Natural killer cell (primary cell): ENCODE measurements around the gene NFATC4. TPM values are rescaled to one million over a fixed set of nuclear protein-coding genes. Genes with fewer than 3 reads are reported as not detected.

Experiments used
- ATAC-seq, 3 donors: fragments of 150-1000 bp in 2 of 3; fragments of 200-7000 bp in 1 of 3; cut with Tn5 transposase; 1 replicate in 1 of 3; 2 replicates in 2 of 3; pipeline ENCODE4 v1.10.0; 2021; ENCODE audit warnings: mild to moderate bottlenecking in 2 of 3, moderate library complexity in 2 of 3
- DNase-seq, 2 donors: peaks; one replicate each; pipeline versions ENCODE4 v3.0.0 to v3.0.0-alpha.2; 2013 to 2021; ENCODE audit warnings: mixed read lengths in 1 of 2
- H3K27ac ChIP-seq: one replicate; pipeline ENCODE4 v1.5.1; 2013; ENCODE audit warnings: mild to moderate bottlenecking, low read length
- H3K27me3 ChIP-seq: one replicate; pipeline ENCODE4 v1.6.1; 2013; ENCODE audit warnings: low read length; ENCODE audit not compliant: control insufficient read depth, insufficient read depth
- H3K36me3 ChIP-seq: one replicate; pipeline ENCODE4 v1.6.1; 2013; ENCODE audit warnings: low read length; ENCODE audit not compliant: control insufficient read depth, insufficient read depth
- H3K4me1 ChIP-seq: one replicate; pipeline ENCODE4 v1.6.1; 2013; ENCODE audit warnings: low read length; ENCODE audit not compliant: control insufficient read depth, insufficient read depth
- H3K4me3 ChIP-seq: one replicate; pipeline ENCODE4 v1.5.1; 2013; ENCODE audit warnings: low read length
- H3K9me3 ChIP-seq: one replicate; pipeline ENCODE4 v1.6.1; 2013; ENCODE audit warnings: low read length; ENCODE audit not compliant: control insufficient read depth, insufficient read depth
- H3K27ac Mint-ChIP-seq, 2 donors: one replicate each; pipeline ENCODE4 v1.8.0; 2022; ENCODE audit warnings: mild to moderate bottlenecking in 2 of 2, mixed read lengths in 2 of 2, moderate library complexity in 1 of 2
- H3K27me3 Mint-ChIP-seq, 2 donors: one replicate each; pipeline ENCODE4 v1.8.0; 2022; ENCODE audit warnings: low read depth in 2 of 2, mixed read lengths in 2 of 2
- H3K36me3 Mint-ChIP-seq: one replicate; pipeline ENCODE4 v1.8.0; 2022; ENCODE audit warnings: mixed read lengths
- H3K4me1 Mint-ChIP-seq, 2 donors: one replicate each; pipeline ENCODE4 v1.8.0; 2022; ENCODE audit warnings: mixed read lengths in 2 of 2
- H3K4me3 Mint-ChIP-seq: one replicate; pipeline ENCODE4 v1.8.0; 2022; ENCODE audit warnings: mild to moderate bottlenecking, moderate library complexity, mixed read lengths
- H3K9me3 Mint-ChIP-seq, 2 donors: one replicate each; pipeline ENCODE4 v1.8.0; 2022; ENCODE audit warnings: mixed read lengths in 2 of 2
- CTCF ChIP-seq: fragments of 200-600 bp; IDR thresholded peaks from one replicate; pipeline ENCODE4 v1.8.0; 2022; ENCODE audit warnings: antibody characterized with exemption
- WGBS: methylation state at CpG from one replicate; pipeline ENCODE4 v1.1.7; 2013; ENCODE audit warnings: missing lambda C conversion rate; ENCODE audit not compliant: insufficient coverage; 5-methylcytosine and 5-hydroxymethylcytosine counted together
- intact Hi-C: fragments of 100-400 bp; cut with micrococcal nuclease; formaldehyde crosslinking; loops from one replicate; pipeline ENCODE4 v1.14.2; 2022
- total RNA-seq, 4 donors: library from RNA; stranded (reverse); fragments of 120-200 nt in 1 of 4; gene quantifications; one replicate each; pipeline versions ENCODE4 v1.2.3 to v1.2.4, GENCODE V29; 2013 to 2022

The NFATC4 gene
- total RNA-seq, 3 donors from 2014 or later (not counting 1 experiment from before 2014, with no cell fraction given), result not detected

- no peak for TF ChIP-seq CTCF
- H3K4me3 Mint-ChIP-seq, result no peak overlapping the region
- ATAC-seq, result no peak
- H3K27me3 ChIP-seq, result no peaks in the 10 kb centered on the region
- peaks cover 35 to 40% of the 10 kb centered on the region in 2 donors for H3K27me3 Mint-ChIP-seq
- no peaks in the 10 kb centered on the region for H3K9me3 Mint-ChIP-seq
- no peaks in the 10 kb centered on the region for H3K36me3 Mint-ChIP-seq
- H3K27ac ChIP-seq, result no peak overlapping the region
- H3K4me1 ChIP-seq, result no peaks in the 10 kb centered on the region
- H3K4me1 Mint-ChIP-seq, result no peaks in the 10 kb centered on the region
- no peaks in the 10 kb centered on the region for H3K9me3 ChIP-seq
- 73% methylated on average over 2 of the region's 2 CpGs for WGBS
- no peak overlapping the region for H3K4me3 ChIP-seq
- DNase-seq, result no peak
- no peaks in the 10 kb centered on the region for H3K36me3 ChIP-seq
- H3K27ac Mint-ChIP-seq, result no peak overlapping the region
- intact Hi-C loops, result no loop called here
These were observed 20.6 kb downstream of the NFATC4 start for GRCh38 chr14:24388474-24389179.

GRCh38 chr14:24389226-24389848 is 21.4 kb downstream of the NFATC4 start:
- Mint-ChIP-seq H3K9me3 (no peaks in the 10 kb centered on the region), H3K4me3 (no peak overlapping the region), H3K27ac (no peak overlapping the region), H3K27me3 (peaks cover 30 to 40% of the 10 kb centered on the region in 2 donors), H3K36me3 (no peaks in the 10 kb centered on the region), H3K4me1 (no peaks in the 10 kb centered on the region)
- no peak for DNase-seq
- no peak for ATAC-seq
- H3K27ac ChIP-seq, result no peak overlapping the region
- no peaks in the 10 kb centered on the region for H3K9me3 ChIP-seq
- H3K36me3 ChIP-seq, result no peaks in the 10 kb centered on the region
- 80% methylated on average over 11 of the region's 11 CpGs for WGBS
- no peak overlapping the region for H3K4me3 ChIP-seq
- H3K27me3 ChIP-seq, result no peaks in the 10 kb centered on the region
- H3K4me1 ChIP-seq, result no peaks in the 10 kb centered on the region
- intact Hi-C loops, result no loop called here
- TF ChIP-seq CTCF, result no peak

- intact Hi-C loops, result no loop called here
- Histone ChIP-seq H3K4me3 (no peak overlapping the region), H3K9me3 (no peaks in the 10 kb centered on the region), H3K27ac (no peak overlapping the region), H3K4me1 (no peaks in the 10 kb centered on the region), H3K36me3 (no peaks in the 10 kb centered on the region), H3K27me3 (no peaks in the 10 kb centered on the region)
- H3K36me3 Mint-ChIP-seq, result no peaks in the 10 kb centered on the region
- DNase-seq (no peak), ATAC-seq (no peak)
- no peak for TF ChIP-seq CTCF
- 49% methylated on average over 4 of the region's 6 CpGs for WGBS
- peaks cover 27 to 29% of the 10 kb centered on the region in 2 donors for H3K27me3 Mint-ChIP-seq
- H3K4me1 Mint-ChIP-seq, result peaks cover 4% of the 10 kb centered on the region in 2 donors
- no peaks in the 10 kb centered on the region for H3K9me3 Mint-ChIP-seq
- H3K4me3 Mint-ChIP-seq, result no peak overlapping the region
- H3K27ac Mint-ChIP-seq, result no peak overlapping the region
These were observed 22.9 kb downstream of the NFATC4 start for GRCh38 chr14:24390701-24391468.
